ENCODE measurements around the gene ZNF302.
"Not testable (repeated sequence)": the region's sequence is repeated elsewhere in the genome, so short reads cannot be mapped to it uniquely, and the experiment has no call there.

The ZNF302 gene

GRCh38 chr19:34673590-34673989 is 3.9 kb upstream of the ZNF302 start:
- no peak for DNase-seq (ENCODE audit: low read depth)

GRCh38 chr19:34675250-34675649 is 2.2 kb upstream of the ZNF302 start:
- no peak for DNase-seq (ENCODE audit: low read depth)

- no peak for DNase-seq (ENCODE audit: low read depth)
These were observed 1.6 kb upstream of the ZNF302 start for GRCh38 chr19:34675919-34676318.

- no peak for DNase-seq (ENCODE audit: low read depth)
These were observed 637 bp upstream of the ZNF302 start, which contains the start of gene SCGB2B2 for GRCh38 chr19:34676697-34677385. Gene SCGB2B2 (minus strand): TSS chr19:34677159. CDS start chr19:34594563, 82,596 bp downstream.

- DNase-seq (ENCODE audit: low read depth): no peak
These were observed 571 bp downstream of the ZNF302 start for GRCh38 chr19:34678085-34678412.

GRCh38 chr19:34678421-34678820 is 943 bp downstream of the ZNF302 start:
- no peak for DNase-seq (ENCODE audit: low read depth)

- DNase-seq (ENCODE audit: low read depth): no peak
These were observed 4.0 kb downstream of the ZNF302 start for GRCh38 chr19:34681478-34681877.

- DNase-seq (ENCODE audit: low read depth): not testable (repeated sequence)
These were observed 7.8 kb downstream of the ZNF302 start for GRCh38 chr19:34685266-34685665.

- no peak for DNase-seq (ENCODE audit: low read depth)
These were observed 9.0 kb downstream of the ZNF302 start for GRCh38 chr19:34686455-34686854.

- no peak for DNase-seq (ENCODE audit: low read depth)
These were observed 9.9 kb downstream of the ZNF302 start for GRCh38 chr19:34687348-34687747.

GRCh38 chr19:34688592-34688991 is 11.1 kb downstream of the ZNF302 start:
- no peak for DNase-seq (ENCODE audit: low read depth)

- no peak for DNase-seq (ENCODE audit: low read depth)
These were observed 12.9 kb downstream of the ZNF302 start for GRCh38 chr19:34690372-34690771.

GRCh38 chr19:34692549-34692948 is 15.1 kb downstream of the ZNF302 start:
- no peak for DNase-seq (ENCODE audit: low read depth)

- no peak for DNase-seq (ENCODE audit: low read depth)
These were observed 30.2 kb downstream of the ZNF302 start for GRCh38 chr19:34707661-34708060.

- DNase-seq (ENCODE audit: low read depth): no peak
These were observed 34.4 kb downstream of the ZNF302 start for GRCh38 chr19:34711890-34712289.

GRCh38 chr19:34712395-34713261 is 35.1 kb downstream of the ZNF302 start:
- DNase-seq (ENCODE audit: low read depth): peak; percentile 76

- DNase-seq (ENCODE audit: low read depth): no peak
These were observed 35.8 kb downstream of the ZNF302 start for GRCh38 chr19:34713262-34713637.

- no peak for DNase-seq (ENCODE audit: low read depth)
These were observed 37.9 kb downstream of the ZNF302 start for GRCh38 chr19:34715357-34715756.

- DNase-seq (ENCODE audit: low read depth): peak; percentile 13
These were observed 44.9 kb downstream of the ZNF302 start for GRCh38 chr19:34722353-34722752.

- no peak for DNase-seq (ENCODE audit: low read depth)
These were observed 47.9 kb downstream of the ZNF302 start for GRCh38 chr19:34725400-34725799.

- no peak for DNase-seq (ENCODE audit: low read depth)
These were observed 53.7 kb downstream of the ZNF302 start for GRCh38 chr19:34731019-34731829.

GRCh38 chr19:34731964-34732363 is 54.5 kb downstream of the ZNF302 start:
- DNase-seq (ENCODE audit: low read depth): no peak

Data from ELR (cell line).